Endodermal cell (in vitro differentiated cells): ENCODE data around the gene LRMDA. TPM values are rescaled to one million over a fixed set of nuclear protein-coding genes. Genes with fewer than 3 reads are reported as not detected.

ENCODE experiments used
- DNase-seq: peaks from one replicate; pipeline ENCODE4 v3.0.0-alpha.2; 2017
- H3K27ac ChIP-seq: 2 replicates; pipeline ENCODE4 v1.5.1; 2013; ENCODE audit warnings: mild to moderate bottlenecking, low read depth, low read length, moderate library complexity
- H3K27me3 ChIP-seq: 2 replicates; pipeline ENCODE4 v1.6.1; 2013; ENCODE audit warnings: mild to moderate bottlenecking, low read length, moderate library complexity; ENCODE audit not compliant: insufficient read depth, control insufficient read depth, poor library complexity, severe bottlenecking
- H3K36me3 ChIP-seq: 2 replicates; pipeline ENCODE4 v1.7.0; 2013; ENCODE audit warnings: mild to moderate bottlenecking, low read length, moderate library complexity; ENCODE audit not compliant: control insufficient read depth, insufficient read depth
- H3K4me1 ChIP-seq: one replicate; pipeline ENCODE4 v1.7.0; 2013; ENCODE audit warnings: low read length; ENCODE audit not compliant: control insufficient read depth, insufficient read depth
- H3K4me3 ChIP-seq: 2 replicates; pipeline ENCODE4 v1.5.1; 2013; ENCODE audit warnings: mild to moderate bottlenecking, low read length, moderate library complexity
- H3K9ac ChIP-seq: 2 replicates; pipeline ENCODE4 v1.6.1; 2013; ENCODE audit warnings: mild to moderate bottlenecking, low read length, moderate library complexity; ENCODE audit not compliant: poor library complexity, severe bottlenecking; ENCODE audit errors: extremely low read depth
- H3K9me3 ChIP-seq: 2 replicates; pipeline ENCODE4 v1.6.1; 2013; ENCODE audit warnings: mild to moderate bottlenecking, low read length, moderate library complexity; ENCODE audit not compliant: control insufficient read depth
- H3K27ac Mint-ChIP-seq: 2 replicates; pipeline ENCODE4 v1.8.0; 2020; ENCODE audit warnings: mixed read lengths
- H3K27me3 Mint-ChIP-seq: 2 replicates; pipeline ENCODE4 v1.8.0; 2021; ENCODE audit warnings: mild to moderate bottlenecking, mixed read lengths; ENCODE audit not compliant: insufficient read depth
- H3K36me3 Mint-ChIP-seq: 2 replicates; pipeline ENCODE4 v1.8.0; 2020; ENCODE audit warnings: low read depth, mixed read lengths
- H3K4me1 Mint-ChIP-seq: 2 replicates; pipeline ENCODE4 v1.8.0; 2020; ENCODE audit warnings: mixed read lengths
- H3K4me3 Mint-ChIP-seq: 2 replicates; pipeline ENCODE4 v1.8.0; 2020; ENCODE audit warnings: mild to moderate bottlenecking, moderate library complexity, mixed read lengths
- H3K9me3 Mint-ChIP-seq: 2 replicates; pipeline ENCODE4 v1.8.0; 2020; ENCODE audit warnings: mild to moderate bottlenecking, mixed read lengths
- WGBS, 2 experiments: methylation state at CpG; one replicate each; pipeline versions ENCODE4 v1.1.5 to v1.1.7; 2013; ENCODE audit warnings: missing lambda C conversion rate in 2 of 2, mixed read lengths in 1 of 2; ENCODE audit not compliant: insufficient coverage in 1 of 2, insufficient read length in 1 of 2; 5-methylcytosine and 5-hydroxymethylcytosine counted together
- long read RNA-seq, 4 experiments: library from polyadenylated mRNA in 2 of 4; library from RNA in 1 of 4; library from capped mRNA in 1 of 4; stranded (forward) in 3 of 4; unstranded in 1 of 4; transcript quantifications; one replicate each; pipeline ENCODE4 v2.0.0, GENCODE V29; 2020 to 2021; ENCODE audit warnings: inconsistent platforms in 1 of 4
- polyA plus RNA-seq, 2 experiments: library from polyadenylated mRNA; stranded (reverse); fragments of 50-300 nt; gene quantifications; one replicate each; pipeline ENCODE4 v1.2.3, GENCODE V29; 2013
- total RNA-seq, 2 donors: library from RNA; stranded (reverse); fragmentation: NEBNext Ultra II Directional in 1 of 2; extraction: Animal tissue kit (Norgen Biotek cat#: 25700) in 1 of 2; gene quantifications; 2 replicates in 1 of 2; 3 replicates in 1 of 2; pipeline ENCODE4 v1.2.1, GENCODE V29; 2021
- TF ChIP-seq, protein P1 (sequence below): fragments of 200-600 bp; sonication (generic); conservative IDR thresholded peaks from 2 replicates; pipeline ENCODE4 v1.5.0; 2021; ENCODE audit warnings: antibody characterized with exemption, mild to moderate bottlenecking

Gene LRMDA
- total RNA-seq: 1 to 10 TPM; 1.7 to 5.1 TPM
- polyA plus RNA-seq (2013, experiment 1 of 2): 1.5 TPM
- 0.66 TPM for polyA plus RNA-seq (2013, experiment 2 of 2)
- long read RNA-seq, experiment 1: 0 reads
- long read RNA-seq, experiment 2, partial matches to known transcripts: 0 of 4 reads
- long read RNA-seq, experiment 2, other reads (novel, unspliced or antisense): 4 of 4 reads
- long read RNA-seq, experiment 3: 0 reads
- long read RNA-seq, experiment 4: 0 reads

DNA sequence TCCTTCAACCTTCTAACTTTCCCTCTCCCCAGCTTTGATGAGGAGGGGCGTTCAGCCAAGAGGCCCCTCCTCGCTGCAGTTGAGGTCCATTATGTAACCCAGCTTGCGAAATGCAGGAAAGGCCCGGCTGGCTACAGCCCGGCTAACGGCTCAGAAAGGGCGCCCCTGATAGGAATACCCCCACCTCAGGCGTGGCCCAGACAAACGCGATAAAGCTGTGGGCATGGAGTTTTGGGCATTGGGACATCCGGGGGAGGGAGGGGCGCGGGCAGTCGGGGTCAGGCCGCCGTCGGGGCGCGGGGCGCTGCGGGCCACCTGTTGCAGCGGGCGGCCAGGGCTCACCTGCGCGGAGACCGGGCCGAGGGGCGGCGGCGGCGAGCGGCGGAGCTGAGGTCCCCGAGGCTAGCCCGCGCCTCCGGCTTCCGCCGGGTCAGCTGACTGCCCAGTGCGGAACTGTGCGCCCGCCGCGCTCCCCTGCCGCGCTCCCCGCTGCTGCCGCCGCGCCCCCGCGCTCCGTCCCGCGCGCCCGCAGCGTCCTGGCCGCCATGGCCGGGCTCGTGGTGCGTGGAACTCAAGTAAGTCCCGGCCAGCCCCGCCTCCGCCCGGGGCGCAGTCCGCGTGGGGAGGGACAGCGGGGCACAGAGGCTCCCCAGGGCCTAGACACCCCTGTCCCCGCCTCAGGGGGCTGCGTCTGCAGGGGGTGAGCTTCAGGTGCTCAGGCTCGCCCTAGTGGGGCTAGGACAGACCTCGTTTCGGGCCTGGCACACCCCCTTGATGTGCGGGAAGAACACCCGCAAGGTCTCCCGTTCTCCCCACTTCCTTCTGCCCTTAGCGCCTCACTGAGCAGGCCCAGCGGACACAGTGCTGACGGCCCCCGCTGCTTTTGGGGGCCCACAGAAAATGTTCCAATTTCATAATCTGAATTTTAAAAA lies at the start of gene LRMDA:
LRMDA (plus strand) TSS at position 445 of the 932 bp plus-strand sequence.
- TF ChIP-seq, protein P1, sequence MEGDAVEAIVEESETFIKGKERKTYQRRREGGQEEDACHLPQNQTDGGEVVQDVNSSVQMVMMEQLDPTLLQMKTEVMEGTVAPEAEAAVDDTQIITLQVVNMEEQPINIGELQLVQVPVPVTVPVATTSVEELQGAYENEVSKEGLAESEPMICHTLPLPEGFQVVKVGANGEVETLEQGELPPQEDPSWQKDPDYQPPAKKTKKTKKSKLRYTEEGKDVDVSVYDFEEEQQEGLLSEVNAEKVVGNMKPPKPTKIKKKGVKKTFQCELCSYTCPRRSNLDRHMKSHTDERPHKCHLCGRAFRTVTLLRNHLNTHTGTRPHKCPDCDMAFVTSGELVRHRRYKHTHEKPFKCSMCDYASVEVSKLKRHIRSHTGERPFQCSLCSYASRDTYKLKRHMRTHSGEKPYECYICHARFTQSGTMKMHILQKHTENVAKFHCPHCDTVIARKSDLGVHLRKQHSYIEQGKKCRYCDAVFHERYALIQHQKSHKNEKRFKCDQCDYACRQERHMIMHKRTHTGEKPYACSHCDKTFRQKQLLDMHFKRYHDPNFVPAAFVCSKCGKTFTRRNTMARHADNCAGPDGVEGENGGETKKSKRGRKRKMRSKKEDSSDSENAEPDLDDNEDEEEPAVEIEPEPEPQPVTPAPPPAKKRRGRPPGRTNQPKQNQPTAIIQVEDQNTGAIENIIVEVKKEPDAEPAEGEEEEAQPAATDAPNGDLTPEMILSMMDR: no peak
- no peak within 1 kb of the TSS for H3K9ac ChIP-seq
- Mint-ChIP-seq H3K27ac (peak within 1 kb of the TSS; percentile 59), H3K36me3 (no peaks in the 10 kb centered on the region), H3K9me3 (no peaks in the 10 kb centered on the region), H3K4me3 (peak within 1 kb of the TSS; percentile 50), H3K27me3 (peaks cover 80% of the 10 kb centered on the region), H3K4me1 (peaks cover 40% of the 10 kb centered on the region)
- no peaks in the 10 kb centered on the region for H3K9me3 ChIP-seq
- no peak within 1 kb of the TSS for H3K4me3 ChIP-seq
- peaks cover 45% of the 10 kb centered on the region for H3K27me3 ChIP-seq
- no peaks in the 10 kb centered on the region for H3K36me3 ChIP-seq
- peaks cover 11% of the 10 kb centered on the region for H3K4me1 ChIP-seq
- no peak within 1 kb of the TSS for H3K27ac ChIP-seq
- DNase-seq: peak; percentile 72
- WGBS, 2 experiments: 17 to 19% methylated on average over 18 to 82 of the region's 82 CpGs

DNA sequence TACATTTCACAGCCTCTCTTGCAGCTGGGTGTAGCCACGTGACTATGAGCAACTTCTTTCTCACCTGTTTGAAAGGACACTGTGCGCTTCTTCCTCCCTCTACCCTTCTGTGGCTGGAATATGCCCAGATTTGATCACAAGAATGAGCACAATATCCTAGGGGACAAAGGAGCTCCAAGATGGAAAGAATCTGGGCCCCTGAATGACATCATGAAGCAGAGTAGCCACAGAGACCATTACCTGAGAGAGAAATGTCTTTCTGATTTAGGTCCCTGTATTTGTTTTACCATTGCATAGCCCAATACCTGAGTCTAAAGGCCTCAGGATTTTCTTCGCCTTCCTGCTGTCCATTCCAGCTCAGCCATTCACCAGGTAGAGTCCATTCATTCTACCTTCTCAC lies 45.3 kb upstream of the LRMDA start:
- Mint-ChIP-seq H3K4me3 (no peak overlapping the region), H3K4me1 (no peaks in the 10 kb centered on the region), H3K27me3 (peaks cover 63% of the 10 kb centered on the region), H3K9me3 (no peaks in the 10 kb centered on the region), H3K36me3 (no peaks in the 10 kb centered on the region), H3K27ac (no peak overlapping the region)
- TF ChIP-seq, protein P1: no peak
- H3K4me1 ChIP-seq: no peaks in the 10 kb centered on the region
- peaks cover 19% of the 10 kb centered on the region for H3K27me3 ChIP-seq
- H3K27ac ChIP-seq: no peak overlapping the region
- 81 to 89% methylated on average over 2 to 3 of the region's 3 CpGs for WGBS, 2 experiments
- H3K9me3 ChIP-seq: no peaks in the 10 kb centered on the region
- H3K9ac ChIP-seq: no peak overlapping the region
- no peaks in the 10 kb centered on the region for H3K36me3 ChIP-seq
- no peak for DNase-seq
- H3K4me3 ChIP-seq: no peak overlapping the region

DNA sequence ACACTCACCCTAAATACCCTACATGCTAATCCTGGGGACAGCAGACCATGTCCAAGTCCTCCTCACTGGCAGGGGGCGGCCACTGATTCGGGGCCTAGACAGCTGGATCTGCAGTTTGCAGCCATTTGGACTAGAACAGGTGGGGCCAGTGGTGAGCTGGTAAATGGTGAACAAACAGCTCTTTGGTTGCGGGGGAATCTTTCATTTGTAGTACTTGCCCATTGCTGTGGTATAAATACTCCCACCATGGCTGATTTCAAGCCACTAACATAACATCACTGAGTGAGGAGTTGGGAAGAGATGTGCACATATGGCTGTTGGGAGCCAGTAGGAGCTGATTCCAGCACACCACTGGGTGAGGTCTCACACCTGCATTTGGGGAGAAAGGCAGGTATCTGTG lies 43.3 kb upstream of the LRMDA start:
- H3K9me3 ChIP-seq: no peaks in the 10 kb centered on the region
- no peak overlapping the region for H3K27ac ChIP-seq
- H3K27me3 ChIP-seq: peaks cover 39% of the 10 kb centered on the region
- Mint-ChIP-seq H3K9me3 (no peaks in the 10 kb centered on the region), H3K27ac (no peak overlapping the region), H3K4me1 (no peaks in the 10 kb centered on the region), H3K36me3 (no peaks in the 10 kb centered on the region), H3K27me3 (peaks cover 76% of the 10 kb centered on the region), H3K4me3 (no peak overlapping the region)
- no peaks in the 10 kb centered on the region for H3K36me3 ChIP-seq
- TF ChIP-seq, protein P1: no peak
- no peak overlapping the region for H3K9ac ChIP-seq
- no peak overlapping the region for H3K4me3 ChIP-seq
- DNase-seq: no peak
- no peaks in the 10 kb centered on the region for H3K4me1 ChIP-seq
- 92% methylated on average over 3 of the region's 3 CpGs; no CpG with 5 or more reads in 1 of the 2 experiments for WGBS, 2 experiments
